T-cell (primary cell): ENCODE measurements around the gene TRMT1L. TPM values are rescaled to one million over a fixed set of nuclear protein-coding genes. Genes with fewer than 3 reads are reported as not detected.

Experiments
- ATAC-seq, 4 experiments: fragments of 200-7000 bp in 3 of 4; fragments of 150-1000 bp in 1 of 4; cut with Tn5 transposase; replicated peaks in 1 of 4; 1 replicate in 3 of 4; 2 replicates in 1 of 4; pipeline ENCODE4 v1.10.0; 2021; ENCODE audit warnings: moderate library complexity in 3 of 4, mild to moderate bottlenecking in 2 of 4, moderate number of reproducible peaks in 1 of 4
- CTCF ChIA-PET, 2 donors: fragments of 300-600 bp; sonication (Branson Sonifier 250); formaldehyde crosslinking; loops; one replicate each; lab custom pipeline; 2022; ENCODE audit warnings: antibody characterized with exemption in 2 of 2; lab: Charles Lee
- POLR2A ChIA-PET, 2 donors: fragments of 300-600 bp; sonication (Branson Sonifier 250); formaldehyde crosslinking; loops; one replicate each; lab custom pipeline; 2022; ENCODE audit warnings: antibody characterized with exemption in 2 of 2; lab: Charles Lee
- DNase-seq, 35 experiments: peaks; one replicate each; pipeline versions ENCODE4 v3.0.0 to v3.0.0-alpha.2; 2013 to 2023
- H3K27ac ChIP-seq: one replicate; pipeline ENCODE4 v1.5.1; 2013; ENCODE audit warnings: low read length
- H3K27me3 ChIP-seq, 2 experiments: replicated peaks in 1 of 2; 1 replicate in 1 of 2; 2 replicates in 1 of 2; pipeline versions ENCODE4 v1.6.1 to v1.7.0; 2013; ENCODE audit warnings: low read length in 1 of 2, mixed read lengths in 1 of 2; ENCODE audit not compliant: control insufficient read depth in 2 of 2, insufficient read depth in 2 of 2; ENCODE audit errors: extremely low read depth in 1 of 2
- H3K36me3 ChIP-seq, 2 donors: 1 replicate in 1 of 2; 2 replicates in 1 of 2; pipeline versions ENCODE4 v1.6.1 to v1.7.0; 2013; ENCODE audit warnings: low read length in 1 of 2; ENCODE audit not compliant: control insufficient read depth in 2 of 2, insufficient read depth in 1 of 2; ENCODE audit errors: extremely low read depth in 1 of 2
- H3K4me1 ChIP-seq, 2 experiments: 1 replicate in 1 of 2; 2 replicates in 1 of 2; pipeline versions ENCODE4 v1.6.1 to v1.7.0; 2013; ENCODE audit warnings: low read length in 2 of 2, mixed read lengths in 1 of 2; ENCODE audit not compliant: insufficient read depth in 2 of 2, control insufficient read depth in 1 of 2; ENCODE audit errors: extremely low read depth in 1 of 2
- H3K4me3 ChIP-seq, 2 donors: 1 replicate in 1 of 2; 2 replicates in 1 of 2; pipeline versions ENCODE4 v1.5.1 to v1.7.0; 2013; ENCODE audit warnings: mild to moderate bottlenecking in 2 of 2, low read length in 1 of 2, moderate library complexity in 1 of 2; ENCODE audit not compliant: control insufficient read depth in 1 of 2; ENCODE audit errors: extremely low read depth in 1 of 2
- H3K9me3 ChIP-seq: 2 replicates; pipeline ENCODE4 v1.7.0; 2013
- H3K27ac Mint-ChIP-seq, 2 donors: one replicate each; pipeline ENCODE4 v1.8.0; 2020 to 2021; ENCODE audit warnings: mild to moderate bottlenecking in 2 of 2, mixed read lengths in 2 of 2
- H3K27me3 Mint-ChIP-seq, 2 donors: one replicate each; pipeline ENCODE4 v1.8.0; 2021 to 2022; ENCODE audit warnings: mixed read lengths in 2 of 2
- H3K36me3 Mint-ChIP-seq: one replicate; pipeline ENCODE4 v1.8.0; 2021; ENCODE audit warnings: mixed read lengths
- H3K4me1 Mint-ChIP-seq, 3 donors: one replicate each; pipeline ENCODE4 v1.8.0; 2020 to 2022; ENCODE audit warnings: mixed read lengths in 3 of 3, mild to moderate bottlenecking in 1 of 3
- H3K4me3 Mint-ChIP-seq, 3 donors: one replicate each; pipeline ENCODE4 v1.8.0; 2020 to 2022; ENCODE audit warnings: mild to moderate bottlenecking in 3 of 3, mixed read lengths in 3 of 3, moderate library complexity in 3 of 3
- H3K9me3 Mint-ChIP-seq, 3 donors: one replicate each; pipeline ENCODE4 v1.8.0; 2020 to 2022; ENCODE audit warnings: mixed read lengths in 3 of 3
- WGBS: methylation state at CpG from one replicate; pipeline ENCODE4 v1.1.5; 2013; ENCODE audit warnings: missing lambda C conversion rate; ENCODE audit not compliant: insufficient coverage; 5-methylcytosine and 5-hydroxymethylcytosine counted together
- total RNA-seq, 35 experiments: library from RNA in 6 of 35; stranded (reverse) in 6 of 35; fragments of 120-200 nt in 1 of 35; gene quantifications; one replicate each; pipeline versions ENCODE4 v1.2.1 to v1.2.4 and lab custom pipeline; 2013 to 2026

TRMT1L gene
- total RNA-seq, 5 donors from 2014 or later (not counting 1 experiment from before 2014, with no cell fraction given), result 6.2 to 23.4 (median 22.1) TPM

DNA sequence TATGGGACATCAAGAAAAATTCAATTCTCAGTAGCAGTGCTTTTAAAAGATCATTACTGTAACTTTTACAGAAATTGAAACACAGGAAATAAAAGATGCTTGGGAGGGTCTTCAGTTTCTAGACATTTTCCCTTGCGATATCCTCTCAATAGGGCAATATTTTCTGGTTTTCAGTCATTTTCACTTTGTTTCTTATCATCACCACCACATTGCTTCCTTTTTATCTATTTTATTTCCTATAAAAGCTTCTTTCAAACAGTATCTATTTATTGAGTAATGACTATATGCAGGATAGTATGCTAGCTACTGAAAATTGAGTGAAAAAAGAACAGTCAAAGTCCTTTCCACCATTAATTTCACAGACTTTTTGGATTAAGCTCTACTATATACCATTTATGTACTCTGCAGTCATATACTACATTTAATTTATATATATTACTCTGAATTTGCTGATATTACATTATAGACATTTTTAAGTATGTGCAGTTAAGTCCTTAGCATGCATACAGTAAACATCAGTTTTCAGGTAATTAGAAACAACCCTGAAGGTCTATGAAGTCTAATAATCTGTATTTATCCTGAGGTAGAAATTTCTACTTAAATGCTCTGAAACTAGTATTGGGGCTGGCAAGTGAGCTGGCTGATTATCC, 18.7 kb downstream of the TRMT1L start:
- CTCF ChIA-PET, result no interaction called here
- Histone ChIP-seq H3K27ac (no peak overlapping the region), H3K9me3 (no peaks in the 10 kb centered on the region), H3K27me3 (no peaks in the 10 kb centered on the region), H3K36me3 (peaks cover 0 to 47% of the 10 kb centered on the region in 2 donors), H3K4me3 (no peak overlapping the region), H3K4me1 (no peaks in the 10 kb centered on the region)
- POLR2A ChIA-PET, result no interaction called here
- H3K9me3 Mint-ChIP-seq, result no peaks in the 10 kb centered on the region
- peaks cover 0 to 4% (median 2%) of the 10 kb centered on the region in 3 donors for H3K4me1 Mint-ChIP-seq
- no peak overlapping the region for H3K27ac Mint-ChIP-seq
- no peaks in the 10 kb centered on the region for H3K27me3 Mint-ChIP-seq
- H3K4me3 Mint-ChIP-seq, result no peak overlapping the region
- DNase-seq, result no peak
- ATAC-seq, result no peak
- no CpG with 5 or more reads among the region's 1 CpG for WGBS
- peaks cover 48% of the 10 kb centered on the region for H3K36me3 Mint-ChIP-seq

DNA sequence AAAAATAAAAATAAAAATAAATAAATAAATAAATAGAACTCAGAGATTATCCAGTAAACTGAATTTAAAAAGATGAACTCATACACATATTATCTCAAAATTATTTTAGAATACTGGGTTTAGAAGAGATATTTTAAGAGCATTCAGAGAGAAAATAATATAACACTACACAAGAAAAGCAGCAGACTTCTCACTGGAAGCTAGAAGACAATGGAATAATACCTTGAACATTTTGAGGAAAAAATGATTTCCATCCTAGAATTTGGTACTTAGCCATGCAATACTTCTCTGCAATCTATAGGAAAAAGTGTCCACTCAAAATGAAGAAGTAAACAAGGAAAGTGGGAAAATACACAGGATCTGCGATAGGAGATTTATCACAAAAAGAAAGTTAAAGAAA, 24.2 kb downstream of the TRMT1L start:
- DNase-seq (no peak), ATAC-seq (no peak)
- ChIA-PET CTCF (no interaction called here), POLR2A (interaction anchor here in 1 of 2 donors (0.6 kb wide), 1 partner anchor 18 kb away, joined by 4 read pairs; no protein-coding TSS in a partner anchor)
- no peaks in the 10 kb centered on the region for H3K4me1 Mint-ChIP-seq
- Histone ChIP-seq H3K4me1 (no peaks in the 10 kb centered on the region), H3K36me3 (peaks cover 3 to 37% of the 10 kb centered on the region in 2 donors), H3K9me3 (no peaks in the 10 kb centered on the region), H3K4me3 (no peak overlapping the region), H3K27ac (no peak overlapping the region), H3K27me3 (no peaks in the 10 kb centered on the region)
- peaks cover 2 to 6% (median 3%) of the 10 kb centered on the region in 3 donors for H3K9me3 Mint-ChIP-seq
- no peak overlapping the region for H3K27ac Mint-ChIP-seq
- WGBS, result no CpG with 5 or more reads among the region's 1 CpG
- H3K4me3 Mint-ChIP-seq, result no peak overlapping the region
- no peaks in the 10 kb centered on the region for H3K27me3 Mint-ChIP-seq
- peaks cover 56% of the 10 kb centered on the region for H3K36me3 Mint-ChIP-seq

DNA sequence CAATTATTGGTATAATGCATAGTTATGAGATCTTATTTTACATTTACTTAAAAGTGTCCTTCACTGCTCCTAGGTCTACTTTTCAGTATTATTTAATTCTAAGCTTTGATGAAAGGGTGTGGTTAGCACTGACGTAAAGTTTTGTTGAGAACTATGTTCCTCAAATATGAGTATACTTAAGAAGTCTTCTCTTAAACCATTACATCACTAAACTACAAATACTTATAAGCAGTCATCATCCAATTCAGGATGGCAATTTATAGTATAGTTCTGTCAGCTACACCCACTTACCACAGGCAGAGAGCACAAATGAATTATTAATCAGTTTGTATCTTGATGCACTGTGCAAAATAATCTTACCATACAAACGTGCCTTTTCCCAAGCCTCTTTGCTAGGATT, 27.0 kb downstream of the TRMT1L start:
- no peaks in the 10 kb centered on the region for H3K27me3 ChIP-seq
- ChIA-PET POLR2A (no interaction called here), CTCF (no interaction called here)
- peaks cover 3 to 44% of the 10 kb centered on the region in 2 donors for H3K36me3 ChIP-seq
- no peak overlapping the region for H3K4me3 ChIP-seq
- ATAC-seq (no peak), DNase-seq (no peak)
- H3K27me3 Mint-ChIP-seq, result no peaks in the 10 kb centered on the region
- H3K9me3 Mint-ChIP-seq, result peaks cover 2 to 6% (median 3%) of the 10 kb centered on the region in 3 donors
- no CpG with 5 or more reads among the region's 2 CpGs for WGBS
- H3K4me3 Mint-ChIP-seq, result no peak overlapping the region
- no peaks in the 10 kb centered on the region for H3K4me1 Mint-ChIP-seq
- peaks cover 56% of the 10 kb centered on the region for H3K36me3 Mint-ChIP-seq
- no peaks in the 10 kb centered on the region for H3K9me3 ChIP-seq
- no peak overlapping the region for H3K27ac Mint-ChIP-seq
- no peaks in the 10 kb centered on the region for H3K4me1 ChIP-seq
- no peak overlapping the region for H3K27ac ChIP-seq

DNA sequence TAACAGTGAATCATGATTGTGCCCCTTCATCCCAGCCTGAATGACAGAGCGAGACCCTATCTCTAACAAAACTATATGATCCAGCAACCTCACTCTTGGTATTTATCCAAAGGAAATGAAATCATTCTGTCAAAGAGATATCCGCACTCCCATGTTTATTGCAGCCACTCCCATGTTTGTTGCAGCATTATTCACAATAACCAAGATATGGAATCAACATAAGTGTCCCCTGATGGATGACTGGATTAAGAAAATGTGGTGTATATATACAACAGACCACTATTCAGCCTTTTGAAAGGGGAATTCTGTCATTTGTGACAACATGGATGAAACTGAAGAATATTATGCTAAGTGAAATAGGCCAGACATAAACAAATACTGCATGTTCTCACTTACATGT, 44.4 kb downstream of the TRMT1L start:
- Histone ChIP-seq H3K4me1 (no peaks in the 10 kb centered on the region), H3K36me3 (no peaks in the 10 kb centered on the region), H3K27ac (no peak overlapping the region), H3K4me3 (no peak overlapping the region), H3K27me3 (no peaks in the 10 kb centered on the region), H3K9me3 (peaks cover 2% of the 10 kb centered on the region)
- no peaks in the 10 kb centered on the region for H3K4me1 Mint-ChIP-seq
- peaks cover 16% of the 10 kb centered on the region for H3K36me3 Mint-ChIP-seq
- H3K4me3 Mint-ChIP-seq, result no peak overlapping the region
- H3K9me3 Mint-ChIP-seq, result peaks cover 0 to 20% (median 18%) of the 10 kb centered on the region in 3 donors
- ChIA-PET CTCF (no interaction called here), POLR2A (no interaction called here)
- no peak overlapping the region for H3K27ac Mint-ChIP-seq
- ATAC-seq, result no peak
- no peak for DNase-seq
- 100% methylated on average over 1 of the region's 2 CpGs for WGBS
- H3K27me3 Mint-ChIP-seq, result no peaks in the 10 kb centered on the region

DNA sequence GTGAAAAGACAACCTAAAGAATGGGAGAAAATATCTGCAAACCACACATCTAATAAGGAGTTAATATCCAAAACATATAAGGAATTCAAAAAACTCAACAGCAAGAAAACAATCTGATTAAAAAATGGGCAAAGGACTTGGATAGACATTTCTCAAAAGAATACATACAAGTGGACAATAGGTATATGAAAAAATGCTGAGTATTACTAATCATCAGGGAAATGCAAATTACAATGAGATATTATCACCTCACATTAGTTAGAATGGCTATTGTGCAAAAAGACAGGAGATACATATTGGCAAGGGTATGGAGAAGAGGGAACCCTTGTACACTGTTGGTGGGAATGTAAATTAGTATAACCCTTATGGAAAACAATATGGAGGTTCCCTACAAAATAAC, 44.9 kb downstream of the TRMT1L start:
- H3K9me3 ChIP-seq, result peaks cover 2% of the 10 kb centered on the region
- no peaks in the 10 kb centered on the region for H3K4me1 Mint-ChIP-seq
- H3K9me3 Mint-ChIP-seq, result peaks cover 0 to 22% (median 20%) of the 10 kb centered on the region in 3 donors
- no peaks in the 10 kb centered on the region for H3K27me3 ChIP-seq
- no peaks in the 10 kb centered on the region for H3K27me3 Mint-ChIP-seq
- no peak for ATAC-seq
- peaks cover 12% of the 10 kb centered on the region for H3K36me3 Mint-ChIP-seq
- ChIA-PET POLR2A (no interaction called here), CTCF (no interaction called here)
- H3K36me3 ChIP-seq, result no peaks in the 10 kb centered on the region
- no peak overlapping the region for H3K4me3 ChIP-seq
- no peak overlapping the region for H3K27ac ChIP-seq
- DNase-seq, result no peak
- H3K27ac Mint-ChIP-seq, result no peak overlapping the region
- no peak overlapping the region for H3K4me3 Mint-ChIP-seq
- H3K4me1 ChIP-seq, result no peaks in the 10 kb centered on the region

DNA sequence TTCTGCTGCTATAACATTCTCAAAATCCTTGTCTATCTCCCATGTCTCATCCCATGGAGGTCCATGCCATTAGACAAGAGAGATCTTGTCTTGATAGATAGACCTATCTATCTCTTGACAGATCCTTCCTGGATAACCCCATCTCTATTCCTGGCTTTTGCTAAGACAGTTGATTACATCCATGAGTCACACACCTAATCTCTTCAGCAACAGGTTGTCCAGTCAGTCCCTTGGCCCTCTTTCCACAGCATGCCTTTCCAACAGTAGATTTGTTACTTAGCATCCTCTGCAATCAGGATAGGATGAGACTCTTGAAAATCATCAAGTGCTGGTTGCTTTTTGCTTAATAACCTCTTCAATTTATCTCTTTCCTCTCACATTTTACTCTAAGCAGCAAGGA, 46.6 kb downstream of the TRMT1L start:
- ATAC-seq (no peak), DNase-seq (no peak)
- Histone ChIP-seq H3K4me3 (no peak overlapping the region), H3K9me3 (peaks cover 2% of the 10 kb centered on the region), H3K36me3 (no peaks in the 10 kb centered on the region), H3K27ac (no peak overlapping the region), H3K27me3 (no peaks in the 10 kb centered on the region), H3K4me1 (no peaks in the 10 kb centered on the region)
- no peak overlapping the region for H3K27ac Mint-ChIP-seq
- H3K27me3 Mint-ChIP-seq, result no peaks in the 10 kb centered on the region
- CTCF ChIA-PET, result no interaction called here
- H3K36me3 Mint-ChIP-seq, result peaks cover 8% of the 10 kb centered on the region
- POLR2A ChIA-PET, result no interaction called here
- H3K4me1 Mint-ChIP-seq, result no peaks in the 10 kb centered on the region
- H3K9me3 Mint-ChIP-seq, result peaks cover 0 to 35% (median 22%) of the 10 kb centered on the region in 3 donors
- H3K4me3 Mint-ChIP-seq, result no peak overlapping the region

DNA sequence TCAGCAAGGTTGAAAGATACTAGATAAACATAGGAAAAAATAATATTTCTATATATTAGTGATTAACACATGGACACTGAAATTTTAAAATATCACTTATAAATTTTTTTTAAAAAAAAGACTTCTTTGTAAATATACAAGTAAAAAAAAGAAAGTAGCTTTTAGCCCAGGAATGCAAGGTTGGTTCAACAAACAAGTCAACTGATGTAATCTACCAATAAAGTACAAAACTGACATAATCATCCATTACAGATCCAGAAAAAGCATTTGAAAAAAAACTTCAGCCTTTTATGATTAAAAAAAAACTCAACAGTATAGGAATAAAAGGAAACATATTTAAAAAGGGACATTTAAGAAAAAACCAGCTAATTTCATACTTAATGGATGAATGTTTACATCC, 48.4 kb downstream of the TRMT1L start:
- Histone ChIP-seq H3K9me3 (peaks cover 2% of the 10 kb centered on the region), H3K36me3 (no peaks in the 10 kb centered on the region), H3K4me3 (no peak overlapping the region), H3K27me3 (no peaks in the 10 kb centered on the region), H3K4me1 (no peaks in the 10 kb centered on the region), H3K27ac (no peak overlapping the region)
- DNase-seq, result no peak
- peaks cover 17% of the 10 kb centered on the region for H3K36me3 Mint-ChIP-seq
- ChIA-PET CTCF (interaction anchor here in 1 of 2 donors (0.7 kb wide), 1 partner anchor 182 kb away, joined by 3 read pairs; no protein-coding TSS in a partner anchor), POLR2A (no interaction called here)
- H3K4me1 Mint-ChIP-seq, result no peaks in the 10 kb centered on the region
- no peak for ATAC-seq
- no peak overlapping the region for H3K4me3 Mint-ChIP-seq
- H3K27me3 Mint-ChIP-seq, result no peaks in the 10 kb centered on the region
- H3K27ac Mint-ChIP-seq, result no peak overlapping the region
- H3K9me3 Mint-ChIP-seq, result peaks cover 0 to 35% (median 22%) of the 10 kb centered on the region in 3 donors
